Thyroid gland (tissue), 4 donors: ENCODE results near the gene TSPAN31. TPM values are rescaled to one million over a fixed set of nuclear protein-coding genes. Genes with fewer than 3 reads are reported as not detected.

Source experiments
- DNase-seq, 2 donors: peaks; one replicate each; pipeline ENCODE4 v3.0.0-alpha.2; 2019
- H3K27ac ChIP-seq, 3 donors: fragments of 200-600 bp; sonication (generic); 1 replicate in 2 of 3; 2 replicates in 1 of 3; pipeline ENCODE4 v1.5.1; 2016 to 2019; ENCODE audit warnings: mild to moderate bottlenecking in 1 of 3, moderate library complexity in 1 of 3
- H3K27me3 ChIP-seq: fragments of 200-600 bp; sonication (generic); one replicate; pipeline ENCODE4 v1.5.1; 2019
- H3K36me3 ChIP-seq, 2 donors: fragments of 200-600 bp; sonication (generic); one replicate each; pipeline ENCODE4 v1.5.1; 2016 to 2019
- H3K4me1 ChIP-seq, 2 donors: fragments of 200-600 bp; sonication (generic); one replicate each; pipeline ENCODE4 v1.5.1; 2017 to 2019
- H3K4me3 ChIP-seq, 3 donors: fragments of 200-600 bp; sonication (generic); replicated peaks in 1 of 3; 1 replicate in 2 of 3; 2 replicates in 1 of 3; pipeline ENCODE4 v1.5.1; 2016; ENCODE audit warnings: mild to moderate bottlenecking in 1 of 3
- H3K9me3 ChIP-seq: fragments of 200-600 bp; sonication (generic); one replicate; pipeline ENCODE4 v1.5.1; 2017
- POLR2A ChIP-seq, 2 donors: fragments of 450-650 bp; IDR thresholded peaks; one replicate each; pipeline ENCODE4 v1.6.1; 2017; ENCODE audit warnings: antibody characterized with exemption in 2 of 2, mild to moderate bottlenecking in 2 of 2, moderate library complexity in 1 of 2
- WGBS, 2 donors: methylation state at CpG; one replicate each; pipeline ENCODE4 v1.1.5; 2017; 5-methylcytosine and 5-hydroxymethylcytosine counted together
- intact Hi-C: fragments of 100-400 bp; cut with DNase I; formaldehyde crosslinking; loops from one replicate; pipeline ENCODE4 v1.15.1; 2023
- total RNA-seq, 4 donors: library from RNA; depleted of rRNA; stranded (reverse); fragments of >200 nt; gene quantifications; one replicate each; pipeline ENCODE4 v1.2.3, GENCODE V29; 2016
- TF ChIP-seq, protein P1 (sequence below), 6 experiments: fragments of 200-600 bp in 3 of 6; fragments of 450-650 bp in 3 of 6; sonication (generic) in 3 of 6; IDR thresholded peaks; one replicate each; pipeline ENCODE4 v1.5.1; 2016 to 2019; ENCODE audit warnings: antibody characterized with exemption in 6 of 6, mild to moderate bottlenecking in 2 of 6, inconsistent platforms in 1 of 6, moderate library complexity in 1 of 6

The TSPAN31 gene
- total RNA-seq, 4 donors from 2014 or later = 110 to 166 (median 137) TPM

DNA sequence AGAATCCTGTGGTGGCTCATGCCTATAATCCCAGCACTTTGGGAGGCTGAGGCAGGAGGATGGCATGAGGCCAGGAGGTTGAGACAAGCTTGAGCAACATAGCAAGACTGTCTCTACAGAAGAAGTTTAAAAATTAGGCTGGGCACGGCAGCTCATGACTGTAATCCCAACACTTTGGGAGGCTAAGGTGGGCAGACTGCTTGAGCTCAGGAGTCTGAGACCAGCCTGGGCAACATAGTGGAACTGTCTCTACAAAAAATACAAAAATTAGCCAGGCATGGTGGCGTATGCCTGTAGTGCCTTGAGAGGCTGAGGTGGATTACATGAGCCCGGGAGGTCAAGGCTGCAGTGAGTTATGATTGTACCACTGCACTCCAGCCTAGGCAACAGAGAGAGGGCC lies 23.0 kb downstream of the TSPAN31 start:
- WGBS, 2 donors = 42 to 54% methylated on average over 3 of the region's 3 CpGs
- Histone ChIP-seq H3K27ac (peak overlapping the region in 2 of 3 donors; percentile 27 to 56), H3K27me3 (no peaks in the 10 kb centered on the region), H3K4me1 (peaks cover 37 to 52% of the 10 kb centered on the region in 2 donors), H3K4me3 (no peak overlapping the region), H3K9me3 (no peaks in the 10 kb centered on the region), H3K36me3 (no peaks in the 10 kb centered on the region)
- TF ChIP-seq, protein P1, sequence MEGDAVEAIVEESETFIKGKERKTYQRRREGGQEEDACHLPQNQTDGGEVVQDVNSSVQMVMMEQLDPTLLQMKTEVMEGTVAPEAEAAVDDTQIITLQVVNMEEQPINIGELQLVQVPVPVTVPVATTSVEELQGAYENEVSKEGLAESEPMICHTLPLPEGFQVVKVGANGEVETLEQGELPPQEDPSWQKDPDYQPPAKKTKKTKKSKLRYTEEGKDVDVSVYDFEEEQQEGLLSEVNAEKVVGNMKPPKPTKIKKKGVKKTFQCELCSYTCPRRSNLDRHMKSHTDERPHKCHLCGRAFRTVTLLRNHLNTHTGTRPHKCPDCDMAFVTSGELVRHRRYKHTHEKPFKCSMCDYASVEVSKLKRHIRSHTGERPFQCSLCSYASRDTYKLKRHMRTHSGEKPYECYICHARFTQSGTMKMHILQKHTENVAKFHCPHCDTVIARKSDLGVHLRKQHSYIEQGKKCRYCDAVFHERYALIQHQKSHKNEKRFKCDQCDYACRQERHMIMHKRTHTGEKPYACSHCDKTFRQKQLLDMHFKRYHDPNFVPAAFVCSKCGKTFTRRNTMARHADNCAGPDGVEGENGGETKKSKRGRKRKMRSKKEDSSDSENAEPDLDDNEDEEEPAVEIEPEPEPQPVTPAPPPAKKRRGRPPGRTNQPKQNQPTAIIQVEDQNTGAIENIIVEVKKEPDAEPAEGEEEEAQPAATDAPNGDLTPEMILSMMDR (IDR thresholded peaks at IDR 0.05) = no peak
- no peak for TF ChIP-seq POLR2A (IDR thresholded peaks at IDR 0.05)
- intact Hi-C loops = no loop called here
- peak; percentile 67 to 75 for DNase-seq

DNA sequence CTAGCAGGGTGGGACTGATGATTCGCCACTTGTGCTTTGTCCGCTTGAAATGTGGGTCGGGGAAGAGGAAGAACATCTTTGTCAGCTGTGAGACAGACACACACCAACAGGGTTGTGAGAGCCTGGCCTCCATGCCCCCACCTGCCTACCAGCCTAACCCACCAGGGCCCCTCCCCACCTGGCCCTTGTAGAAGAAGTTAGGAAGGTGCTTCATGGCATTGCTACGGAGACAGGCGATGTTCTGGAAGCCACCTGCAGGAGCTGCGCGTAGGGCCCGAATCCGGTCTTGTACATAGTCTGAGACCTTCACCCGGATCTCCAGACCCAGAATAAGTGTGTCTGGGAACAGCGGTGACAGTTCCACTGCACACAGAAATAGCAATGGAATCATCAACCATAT lies 24.8 kb downstream of the TSPAN31 start:
- Histone ChIP-seq H3K9me3 (no peaks in the 10 kb centered on the region), H3K27me3 (no peaks in the 10 kb centered on the region), H3K4me1 (peaks cover 40 to 58% of the 10 kb centered on the region in 2 donors), H3K4me3 (no peak overlapping the region), H3K36me3 (no peaks in the 10 kb centered on the region), H3K27ac (no peak overlapping the region)
- no peak for DNase-seq
- WGBS, 2 donors = 94% methylated on average over 11 of the region's 11 CpGs
- TF ChIP-seq POLR2A (IDR thresholded peaks at IDR 0.05) = no peak
- TF ChIP-seq, protein P1 (IDR thresholded peaks at IDR 0.05) = no peak
- intact Hi-C loops = no loop called here

DNA sequence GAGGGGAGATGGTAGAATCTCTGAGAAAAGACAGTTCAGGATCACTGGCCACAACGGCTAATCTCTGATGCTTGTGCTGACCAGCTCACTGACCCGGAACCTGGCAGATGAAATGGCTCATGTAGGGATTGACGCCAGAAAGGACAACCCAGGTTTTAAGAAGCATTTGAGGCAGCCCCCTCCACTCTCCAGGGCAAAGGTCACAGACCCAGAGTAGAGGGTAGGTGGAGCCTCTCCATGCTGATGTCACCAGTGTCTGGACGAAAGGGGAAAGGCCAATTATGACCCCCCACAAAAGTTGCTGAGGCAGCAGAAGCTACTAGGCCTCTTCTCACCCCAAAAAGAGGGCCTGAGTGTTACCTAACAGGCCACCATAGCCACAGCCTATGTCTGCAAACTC lies 25.9 kb downstream of the TSPAN31 start:
- intact Hi-C loops = no loop called here
- Histone ChIP-seq H3K4me1 (peaks cover 30 to 47% of the 10 kb centered on the region in 2 donors), H3K27ac (no peak overlapping the region), H3K4me3 (no peak overlapping the region), H3K27me3 (no peaks in the 10 kb centered on the region), H3K36me3 (no peaks in the 10 kb centered on the region), H3K9me3 (no peaks in the 10 kb centered on the region)
- no peak for TF ChIP-seq POLR2A (IDR thresholded peaks at IDR 0.05)
- TF ChIP-seq, protein P1 (IDR thresholded peaks at IDR 0.05) = no peak
- 66 to 69% methylated on average over 4 of the region's 4 CpGs for WGBS, 2 donors
- no peak for DNase-seq

DNA sequence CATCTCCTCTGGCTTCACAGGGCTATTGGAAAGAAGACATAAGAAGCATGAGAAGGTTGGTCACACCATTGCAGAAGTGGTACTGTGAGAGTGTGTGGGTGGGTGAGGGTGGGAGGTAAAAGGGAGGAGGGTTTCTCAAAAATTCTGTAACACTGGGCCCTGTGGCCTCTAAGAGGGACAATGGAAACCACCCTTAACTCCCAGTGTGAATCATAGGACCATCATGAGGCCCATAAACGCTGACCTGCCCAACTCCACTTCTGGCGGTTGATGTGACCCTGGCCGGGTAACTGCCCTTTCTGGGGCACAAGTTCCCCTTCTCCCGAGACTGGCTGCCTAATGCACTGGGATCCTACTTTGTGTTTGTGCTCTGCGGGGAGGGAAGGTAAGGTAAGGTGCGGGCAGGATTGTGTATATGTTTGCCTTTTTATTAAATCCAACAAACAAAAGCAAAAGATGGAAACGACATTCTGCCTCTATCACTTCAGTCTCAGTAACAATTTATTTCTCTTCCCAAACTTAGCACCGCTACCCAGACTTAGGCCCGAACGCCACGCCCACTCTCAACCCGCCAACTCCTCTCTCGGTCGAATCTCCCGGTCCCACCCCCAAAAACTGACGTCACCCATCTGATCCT lies 26.5 kb downstream of the TSPAN31 start:
- no peaks in the 10 kb centered on the region for H3K9me3 ChIP-seq
- H3K27ac ChIP-seq = peak overlapping the region; percentile 19 to 85 (median 82)
- intact Hi-C loops = no loop called here
- TF ChIP-seq, protein P1 (IDR thresholded peaks at IDR 0.05) = no peak
- no peak for TF ChIP-seq POLR2A (IDR thresholded peaks at IDR 0.05)
- no peaks in the 10 kb centered on the region for H3K36me3 ChIP-seq
- peak overlapping the region; percentile 29 to 52 (median 51) for H3K4me3 ChIP-seq
- no peaks in the 10 kb centered on the region for H3K27me3 ChIP-seq
- WGBS, 2 donors = 3 to 7% methylated on average over 16 of the region's 16 CpGs
- H3K4me1 ChIP-seq = peaks cover 24 to 42% of the 10 kb centered on the region in 2 donors
- DNase-seq = peak; percentile 89 to 93

DNA sequence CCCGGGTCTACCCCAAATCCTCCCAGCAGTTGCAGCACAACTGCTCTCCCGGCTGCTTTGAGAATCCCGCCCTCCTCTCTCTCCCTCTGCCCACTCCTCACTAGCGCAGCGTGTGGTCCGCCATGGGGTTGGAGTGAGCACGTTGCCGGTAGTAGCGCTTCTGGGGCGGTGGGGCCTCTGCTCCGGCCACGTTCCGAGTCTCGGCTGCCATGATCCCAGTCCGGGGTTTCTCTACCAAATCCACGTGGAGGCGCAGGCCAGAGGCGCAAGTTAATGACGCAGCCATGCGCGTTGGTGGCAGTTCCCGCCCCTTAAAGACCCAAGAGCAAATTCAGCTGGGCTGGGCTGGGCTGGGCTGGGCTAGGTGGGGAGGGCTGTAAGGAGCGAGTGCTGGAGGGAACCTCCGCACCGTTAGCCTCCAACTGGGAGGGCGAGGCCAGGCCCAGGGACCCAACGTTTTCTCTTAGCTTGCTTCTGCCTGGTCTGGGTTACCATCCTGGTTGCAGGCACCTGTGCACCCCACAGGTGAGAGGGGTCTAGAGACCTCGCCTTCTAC lies 27.1 kb downstream of the TSPAN31 start, which contains the start of gene METTL1:
Gene METTL1, minus strand, starts transcription at position 233 of the 556 bp plus-strand sequence. Its CDS starts 22 bp downstream, at position 211.
- no peaks in the 10 kb centered on the region for H3K36me3 ChIP-seq
- H3K9me3 ChIP-seq = no peaks in the 10 kb centered on the region
- intact Hi-C loops = no loop called here
- DNase-seq = peak; percentile 96
- no peaks in the 10 kb centered on the region for H3K27me3 ChIP-seq
- H3K27ac ChIP-seq = peak within 1 kb of the TSS; percentile 82 to 95 (median 85)
- WGBS, 2 donors = 0 to 1% methylated on average over 23 to 25 of the region's 28 CpGs
- peak in 1 of 2 donors; percentile 55 for TF ChIP-seq POLR2A (IDR thresholded peaks at IDR 0.05)
- TF ChIP-seq, protein P1 (IDR thresholded peaks at IDR 0.05) = peak in 1 of 6 experiments; percentile 31
- H3K4me1 ChIP-seq = peaks cover 18 to 37% of the 10 kb centered on the region in 2 donors
- H3K4me3 ChIP-seq = peak within 1 kb of the TSS; percentile 29 to 52 (median 51)
